T-helper 17 cell (primary cell): ENCODE results near the gene RABGAP1L. TPM values are rescaled to one million over a fixed set of nuclear protein-coding genes. Genes with fewer than 3 reads are reported as not detected.

Source experiments
- total RNA-seq, 4 donors: library from RNA in 2 of 4; stranded (reverse) in 2 of 4; gene quantifications; one replicate each; pipeline ENCODE4 v1.2.3 and lab custom pipeline; 2022 to 2026

RABGAP1L gene
- total RNA-seq, 2 donors from 2014 or later, result 112 to 120 TPM

Other genes starting within 250 kb of the RABGAP1L start
- not detected for gene SERPINC1, start 242.2 kb upstream of the RABGAP1L start, total RNA-seq
- gene RC3H1, start 137.2 kb upstream of the RABGAP1L start, total RNA-seq, result 10 to 100 TPM; 41.7 to 50.0 TPM